Right lobe of liver (tissue), 6 donors: Measurements from ENCODE around the gene MYO7B. TPM values are rescaled to one million over a fixed set of nuclear protein-coding genes. Genes with fewer than 3 reads are reported as not detected.

Experiments used
- ATAC-seq, 4 donors: fragments of 200-7000 bp; cut with Tn5 transposase; one replicate each; pipeline ENCODE4 v1.9.1; 2020; ENCODE audit warnings: mild to moderate bottlenecking in 4 of 4, moderate library complexity in 4 of 4
- DNase-seq, 3 donors: peaks; one replicate each; pipeline ENCODE4 v3.0.0-alpha.2; 2020
- H3K27ac ChIP-seq, 3 donors: fragments of 200-600 bp; one replicate each; pipeline ENCODE4 v1.8.0; 2022
- H3K27me3 ChIP-seq, 2 donors: fragments of 200-600 bp; one replicate each; pipeline ENCODE4 v1.8.0; 2022
- H3K36me3 ChIP-seq, 4 donors: fragments of 200-600 bp; sonication (generic) in 1 of 4; one replicate each; pipeline versions ENCODE4 v1.5.1 to v1.8.0; 2017 to 2022; ENCODE audit warnings: control low read depth in 1 of 4
- H3K4me1 ChIP-seq, 4 donors: fragments of 200-600 bp; sonication (generic) in 1 of 4; one replicate each; pipeline versions ENCODE4 v1.5.1 to v1.8.0; 2017 to 2022; ENCODE audit warnings: control low read depth in 1 of 4
- H3K4me3 ChIP-seq, 3 donors: fragments of 200-600 bp; one replicate each; pipeline ENCODE4 v1.8.0; 2022
- H3K9me3 ChIP-seq, 4 donors: fragments of 200-600 bp; sonication (generic) in 1 of 4; one replicate each; pipeline versions ENCODE4 v1.5.1 to v1.8.0; 2017 to 2022; ENCODE audit warnings: control low read depth in 1 of 4
- CTCF ChIP-seq, 4 donors: fragments of 200-600 bp in 3 of 4; fragments of 450-650 bp in 1 of 4; IDR thresholded peaks; one replicate each; pipeline versions ENCODE4 v1.5.1 to v1.8.0; 2016 to 2022; ENCODE audit warnings: antibody characterized with exemption in 4 of 4, mild to moderate bottlenecking in 2 of 4
- POLR2A ChIP-seq: fragments of 450-650 bp; IDR thresholded peaks from one replicate; pipeline ENCODE4 v1.6.1; 2017; ENCODE audit warnings: antibody characterized with exemption, mild to moderate bottlenecking
- WGBS: methylation state at CpG from one replicate; pipeline ENCODE4 v1.1.6; 2018; ENCODE audit warnings: low coverage, low lambda C conversion rate; ENCODE audit not compliant: insufficient coverage; ENCODE audit errors: missing lambda C conversion rate; 5-methylcytosine and 5-hydroxymethylcytosine counted together
- intact Hi-C, 2 donors: fragments of 100-400 bp; cut with DNase I; formaldehyde crosslinking; loops; one replicate each; pipeline versions ENCODE4 v1.11.2 to v1.14.1; 2022
- total RNA-seq, 6 experiments: library from RNA; depleted of rRNA in 2 of 6; stranded (reverse); fragments of >200 nt in 2 of 6; fragmentation: NEBNext Ultra II Directional in 3 of 6; extraction: Animal tissue kit (Norgen Biotek cat#: 25700) in 3 of 6; gene quantifications; one replicate each; pipeline versions ENCODE4 v1.1.0 to v1.2.4, GENCODE V29; 2016 to 2023
- donor health status: DM: no; HTN: yes; CAD: no.
- donor health status: DM: no; HTN: no; CAD: no.
- donor health status: DM: no; HTN: no; CAD: no.
- donor health status: DM: no; HTN: yes; CAD: no.
- donor health status: DM: no; HTN: yes; CAD: no.

Gene MYO7B
- total RNA-seq, 6 experiments from 2014 or later, result 0.21 to 2.7 (median 0.37) TPM; not detected in 1

GRCh38 chr2:127552846-127553245 is 17.4 kb downstream of the MYO7B start:
- DNase-seq (no peak), ATAC-seq (no peak)
- intact Hi-C loops, result no loop called here
- H3K4me3 ChIP-seq, result no peak overlapping the region
- H3K27ac ChIP-seq, result no peak overlapping the region
- H3K27me3 ChIP-seq, result no peaks in the 10 kb centered on the region
- H3K36me3 ChIP-seq, result no peaks in the 10 kb centered on the region
- WGBS, result 62% methylated on average over 2 of the region's 2 CpGs
- TF ChIP-seq CTCF (IDR thresholded peaks at IDR 0.05), result no peak
- TF ChIP-seq POLR2A, result no peak
- no peaks in the 10 kb centered on the region for H3K9me3 ChIP-seq
- no peaks in the 10 kb centered on the region for H3K4me1 ChIP-seq

GRCh38 chr2:127558911-127559310 is 23.4 kb downstream of the MYO7B start:
- intact Hi-C loops, result no loop called here
- DNase-seq, result peak in 1 of 3 donors; percentile 24

GRCh38 chr2:127559454-127559853 is 24.0 kb downstream of the MYO7B start:
- intact Hi-C loops, result no loop called here
- 65% methylated on average over 5 of the region's 5 CpGs for WGBS

More at GRCh38 chr2:127558911-127559310, 23.4 kb downstream of the MYO7B start:
- Histone ChIP-seq H3K27ac (no peak overlapping the region), H3K36me3 (no peaks in the 10 kb centered on the region), H3K9me3 (no peaks in the 10 kb centered on the region), H3K4me1 (no peaks in the 10 kb centered on the region), H3K27me3 (no peaks in the 10 kb centered on the region), H3K4me3 (no peak overlapping the region)
- ATAC-seq, result no peak
- WGBS, result 75% methylated on average over 6 of the region's 8 CpGs
- TF ChIP-seq POLR2A, result no peak
- TF ChIP-seq CTCF (IDR thresholded peaks at IDR 0.05), result no peak

GRCh38 chr2:127560201-127560930 is 24.9 kb downstream of the MYO7B start:
- H3K36me3 ChIP-seq, result no peaks in the 10 kb centered on the region
- ATAC-seq (peak in 1 of 4 donors; percentile 12), DNase-seq (peak in 1 of 3 donors; percentile 21)
- H3K27me3 ChIP-seq, result no peaks in the 10 kb centered on the region
- no peak overlapping the region for H3K4me3 ChIP-seq
- no peaks in the 10 kb centered on the region for H3K9me3 ChIP-seq
- intact Hi-C loops, result no loop called here
- no peaks in the 10 kb centered on the region for H3K4me1 ChIP-seq
- TF ChIP-seq CTCF (IDR thresholded peaks at IDR 0.05) (no peak), POLR2A (no peak)
- no peak overlapping the region for H3K27ac ChIP-seq
- 78% methylated on average over 9 of the region's 13 CpGs for WGBS

More at GRCh38 chr2:127559454-127559853, 24.0 kb downstream of the MYO7B start:
- no peaks in the 10 kb centered on the region for H3K36me3 ChIP-seq
- H3K9me3 ChIP-seq, result no peaks in the 10 kb centered on the region
- DNase-seq (peak in 1 of 3 donors; percentile 20), ATAC-seq (no peak)
- H3K27me3 ChIP-seq, result no peaks in the 10 kb centered on the region
- TF ChIP-seq CTCF (IDR thresholded peaks at IDR 0.05) (no peak), POLR2A (no peak)
- H3K27ac ChIP-seq, result no peak overlapping the region
- H3K4me3 ChIP-seq, result no peak overlapping the region
- no peaks in the 10 kb centered on the region for H3K4me1 ChIP-seq
